ENCODE results near the gene POMT2. TPM values are rescaled to one million over a fixed set of nuclear protein-coding genes. Genes with fewer than 3 reads are reported as not detected.

Gene POMT2
- total RNA-seq, 6 experiments from 2014 or later = 21.7 to 39.0 (median 27.5) TPM

- H3K4me1 Mint-ChIP-seq (ENCODE audit: low read depth) = no peaks in the 10 kb centered on the region
- no peaks in the 10 kb centered on the region for H3K36me3 Mint-ChIP-seq (ENCODE audit: low read depth)
- DNase-seq = no peak
- no peaks in the 10 kb centered on the region for H3K27me3 Mint-ChIP-seq (ENCODE audit: insufficient read depth)
- no peak overlapping the region for H3K4me3 Mint-ChIP-seq
- no peak overlapping the region for H3K27ac Mint-ChIP-seq
- H3K9me3 Mint-ChIP-seq = no peaks in the 10 kb centered on the region
- no peak for TF ChIP-seq CTCF (IDR thresholded peaks at IDR 0.05)
Observed at GRCh38 chr14:77279719-77280118, 41.0 kb downstream of the POMT2 start.

- no peaks in the 10 kb centered on the region for H3K36me3 Mint-ChIP-seq (ENCODE audit: low read depth)
- H3K4me3 Mint-ChIP-seq = no peak overlapping the region
- H3K27me3 Mint-ChIP-seq (ENCODE audit: insufficient read depth) = no peaks in the 10 kb centered on the region
- no peak overlapping the region for H3K27ac Mint-ChIP-seq
- H3K4me1 Mint-ChIP-seq (ENCODE audit: low read depth) = no peaks in the 10 kb centered on the region
- no peaks in the 10 kb centered on the region for H3K9me3 Mint-ChIP-seq
- DNase-seq = no peak
- TF ChIP-seq CTCF (IDR thresholded peaks at IDR 0.05) = peak; percentile 28; the same call in 1 of the 2 replicates
Observed at GRCh38 chr14:77278461-77279230, 42.0 kb downstream of the POMT2 start.

- H3K27ac Mint-ChIP-seq = no peak overlapping the region
- TF ChIP-seq CTCF (IDR thresholded peaks at IDR 0.05) = no peak
- no peak for DNase-seq
- no peak overlapping the region for H3K4me3 Mint-ChIP-seq
- no peaks in the 10 kb centered on the region for H3K36me3 Mint-ChIP-seq (ENCODE audit: low read depth)
- peaks cover 8% of the 10 kb centered on the region for H3K27me3 Mint-ChIP-seq (ENCODE audit: insufficient read depth)
- H3K4me1 Mint-ChIP-seq (ENCODE audit: low read depth) = no peaks in the 10 kb centered on the region
- H3K9me3 Mint-ChIP-seq = no peaks in the 10 kb centered on the region
Observed at GRCh38 chr14:77276959-77277358, 43.7 kb downstream of the POMT2 start.

GRCh38 chr14:77276295-77276935, 44.3 kb downstream of the POMT2 start:
- no peak for TF ChIP-seq CTCF (IDR thresholded peaks at IDR 0.05)
- H3K27me3 Mint-ChIP-seq (ENCODE audit: insufficient read depth) = peaks cover 11% of the 10 kb centered on the region
- H3K36me3 Mint-ChIP-seq (ENCODE audit: low read depth) = no peaks in the 10 kb centered on the region
- no peak for DNase-seq
- no peaks in the 10 kb centered on the region for H3K9me3 Mint-ChIP-seq
- H3K4me3 Mint-ChIP-seq = no peak overlapping the region
- H3K4me1 Mint-ChIP-seq (ENCODE audit: low read depth) = no peaks in the 10 kb centered on the region
- no peak overlapping the region for H3K27ac Mint-ChIP-seq

- Mint-ChIP-seq H3K36me3 (ENCODE audit: low read depth) (no peaks in the 10 kb centered on the region), H3K27me3 (ENCODE audit: insufficient read depth) (peaks cover 14% of the 10 kb centered on the region), H3K9me3 (no peaks in the 10 kb centered on the region), H3K4me3 (no peak overlapping the region), H3K4me1 (ENCODE audit: low read depth) (no peaks in the 10 kb centered on the region), H3K27ac (no peak overlapping the region)
- no peak for TF ChIP-seq CTCF (IDR thresholded peaks at IDR 0.05)
- DNase-seq = no peak
Observed at GRCh38 chr14:77275601-77276017, 45.1 kb downstream of the POMT2 start.

Data from HFFc6 (cell line).